WTC11 (cell line): ENCODE data around the gene DDX51. TPM values are rescaled to one million over a fixed set of nuclear protein-coding genes. Genes with fewer than 3 reads are reported as not detected.

Experiments used
- ATAC-seq: fragments of 200-7000 bp; cut with Tn5 transposase; 2 replicates; pipeline ENCODE4 v1.10.0; 2021; ENCODE audit warnings: mild to moderate bottlenecking, moderate library complexity
- CTCF ChIA-PET: fragments of 300-600 bp; sonication (Branson Sonifier 250); formaldehyde crosslinking; loops from one replicate; lab custom pipeline; 2021; ENCODE audit warnings: antibody characterized with exemption; lab: Charles Lee
- POLR2A ChIA-PET: fragments of 350-600 bp; sonication (Branson Sonifier 250); formaldehyde crosslinking; loops from one replicate; lab custom pipeline; 2021; ENCODE audit warnings: antibody characterized with exemption; lab: Charles Lee
- DNase-seq: peaks from one replicate; pipeline ENCODE4 v3.0.0; 2021; ENCODE audit warnings: low spot score
- H3K27ac Mint-ChIP-seq: 2 replicates; pipeline ENCODE4 v1.8.0; 2021; ENCODE audit warnings: mixed read lengths
- H3K27me3 Mint-ChIP-seq: 2 replicates; pipeline ENCODE4 v1.8.0; 2021; ENCODE audit warnings: low read depth, mild to moderate bottlenecking, moderate library complexity, mixed read lengths
- H3K36me3 Mint-ChIP-seq: 2 replicates; pipeline ENCODE4 v1.8.0; 2021; ENCODE audit warnings: mixed read lengths
- H3K4me1 Mint-ChIP-seq: 2 replicates; pipeline ENCODE4 v1.8.0; 2022; ENCODE audit warnings: mixed read lengths
- H3K4me3 Mint-ChIP-seq: 2 replicates; pipeline ENCODE4 v1.8.0; 2021; ENCODE audit warnings: mild to moderate bottlenecking, moderate library complexity, mixed read lengths
- H3K9me3 Mint-ChIP-seq: 2 replicates; pipeline ENCODE4 v1.8.0; 2021; ENCODE audit warnings: mixed read lengths
- ARID4B ChIP-seq: sonication (generic); formaldehyde crosslinking; IDR thresholded peaks from 2 replicates; pipeline ENCODE4 v1.8.0; 2023; ENCODE audit warnings: missing genetic modification reagents, mild to moderate bottlenecking, borderline replicate concordance
- ATF1 ChIP-seq: sonication (generic); formaldehyde crosslinking; IDR thresholded peaks from 2 replicates; pipeline ENCODE4 v1.8.1; 2023; ENCODE audit warnings: mild to moderate bottlenecking, moderate library complexity, missing genetic modification reagents
- CREB1 ChIP-seq: sonication (generic); formaldehyde crosslinking; IDR thresholded peaks from 2 replicates; pipeline ENCODE4 v1.8.0; 2023; ENCODE audit warnings: mild to moderate bottlenecking, missing genetic modification reagents
- ETV6 ChIP-seq: sonication (generic); formaldehyde crosslinking; IDR thresholded peaks from 2 replicates; pipeline ENCODE4 v1.8.1; 2022; ENCODE audit warnings: mild to moderate bottlenecking, missing genetic modification reagents
- JAZF1 ChIP-seq: fragments of 250-450 bp; sonication (Bioruptor Pico); IDR thresholded peaks from 2 replicates; pipeline ENCODE4 v1.9.0; 2021; ENCODE audit warnings: moderate library complexity, mild to moderate bottlenecking, inconsistent platforms
- PRDM15 ChIP-seq: sonication (generic); formaldehyde crosslinking; IDR thresholded peaks from 2 replicates; pipeline ENCODE4 v1.8.0; 2022; ENCODE audit warnings: missing genetic modification reagents
- SMAD4 ChIP-seq: sonication (generic); formaldehyde crosslinking; IDR thresholded peaks from 2 replicates; pipeline ENCODE4 v1.8.0; 2022; ENCODE audit warnings: mild to moderate bottlenecking, missing genetic modification reagents
- SP1 ChIP-seq: sonication (generic); formaldehyde crosslinking; conservative IDR thresholded peaks from 2 replicates; pipeline ENCODE4 v1.8.1; 2022; ENCODE audit warnings: missing genetic modification reagents
- ZBTB43 ChIP-seq: sonication (generic); formaldehyde crosslinking; IDR thresholded peaks from 2 replicates; pipeline ENCODE4 v1.8.1; 2023; ENCODE audit warnings: mild to moderate bottlenecking, missing genetic modification reagents
- ZNF263 ChIP-seq: sonication (generic); formaldehyde crosslinking; IDR thresholded peaks from 2 replicates; pipeline ENCODE4 v1.8.1; 2022; ENCODE audit warnings: low read depth, mild to moderate bottlenecking, moderate library complexity, missing genetic modification reagents
- total RNA-seq: library from RNA; stranded (reverse); gene quantifications from 3 replicates; pipeline ENCODE4 v1.2.3, GENCODE V29; 2021
- TF ChIP-seq, protein P1 (sequence below): sonication (generic); formaldehyde crosslinking; IDR thresholded peaks from 2 replicates; pipeline ENCODE4 v1.8.0; 2022; ENCODE audit warnings: mild to moderate bottlenecking, missing genetic modification reagents
- TF ChIP-seq, protein P2 (sequence below): sonication (generic); formaldehyde crosslinking; IDR thresholded peaks from 2 replicates; pipeline ENCODE4 v1.8.1; 2023; ENCODE audit warnings: mild to moderate bottlenecking, missing genetic modification reagents, borderline replicate concordance
- TF ChIP-seq, protein P3 (sequence below): fragments of 250-450 bp; sonication (Bioruptor Pico); IDR thresholded peaks from 2 replicates; pipeline ENCODE4 v1.9.0; 2021; ENCODE audit warnings: mild to moderate bottlenecking

Gene DDX51
- total RNA-seq, 1 experiment from 2014 or later = 32.7 TPM

- TF ChIP-seq PRDM15 (CRISPR knock-in tag) (no peak), CREB1 (CRISPR knock-in tag) (no peak), ZBTB43 (CRISPR knock-in tag) (no peak), ARID4B (CRISPR knock-in tag) (no peak)
Observed at GRCh38 chr12:132178316-132178715, 34.2 kb upstream of the DDX51 start (continued).

GRCh38 chr12:132176920-132177551, 32.9 kb upstream of the DDX51 start:
- Mint-ChIP-seq H3K4me3 (no peak overlapping the region), H3K27ac (no peak overlapping the region), H3K27me3 (peaks cover 50% of the 10 kb centered on the region), H3K9me3 (peaks cover 10% of the 10 kb centered on the region), H3K36me3 (no peaks in the 10 kb centered on the region), H3K4me1 (peaks cover 8% of the 10 kb centered on the region)
- ATAC-seq (no peak), DNase-seq (no peak)
- POLR2A ChIA-PET = no interaction called here
- CTCF ChIA-PET = interaction anchor here (0.9 kb wide), 1 partner anchor 23 kb away, joined by 3 read pairs; no protein-coding TSS in a partner anchor
- TF ChIP-seq ZNF263 (CRISPR knock-in tag) = no peak

DNA sequence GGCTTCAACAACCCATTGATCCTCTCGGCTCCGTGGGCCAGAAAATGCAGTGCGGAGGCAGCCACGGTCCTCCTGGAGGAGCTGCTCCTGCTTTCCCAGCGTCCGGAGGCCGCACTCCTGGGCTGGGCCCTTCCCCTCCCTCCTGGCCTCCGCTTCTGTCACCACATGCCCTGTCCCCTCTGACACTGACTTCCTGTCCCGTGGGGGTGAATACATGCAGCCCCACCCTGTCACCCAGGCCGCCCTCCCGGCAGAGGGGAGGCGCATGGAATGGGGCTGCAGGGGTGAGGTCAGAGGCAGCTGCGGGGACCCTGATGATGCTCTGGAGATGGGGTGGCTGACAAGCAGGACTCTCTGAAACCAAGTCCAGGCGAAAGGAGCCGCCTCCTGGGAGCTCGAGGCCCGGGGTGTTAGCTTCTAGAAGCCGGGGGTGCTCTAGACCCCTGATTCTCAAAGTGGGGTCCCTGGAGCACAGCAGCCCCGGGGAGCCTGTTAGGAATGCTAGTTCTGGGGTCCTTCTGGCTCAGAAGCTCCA, 32.3 kb upstream of the DDX51 start:
- Mint-ChIP-seq H3K4me1 (peaks cover 8% of the 10 kb centered on the region), H3K4me3 (no peak overlapping the region), H3K36me3 (no peaks in the 10 kb centered on the region), H3K27me3 (peaks cover 47% of the 10 kb centered on the region), H3K27ac (no peak overlapping the region), H3K9me3 (peaks cover 6% of the 10 kb centered on the region)
- ATAC-seq (no peak), DNase-seq (no peak)
- CTCF ChIA-PET = interaction anchor here (0.8 to 1.3 kb wide), 4 partner anchors 19 to 238 kb away, joined by 3 to 4 read pairs (median 3); no protein-coding TSS in a partner anchor
- POLR2A ChIA-PET = no interaction called here
- TF ChIP-seq, protein P1, sequence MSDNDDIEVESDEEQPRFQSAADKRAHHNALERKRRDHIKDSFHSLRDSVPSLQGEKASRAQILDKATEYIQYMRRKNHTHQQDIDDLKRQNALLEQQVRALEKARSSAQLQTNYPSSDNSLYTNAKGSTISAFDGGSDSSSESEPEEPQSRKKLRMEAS (CRISPR knock-in tag) = no peak
- no peak for TF ChIP-seq ETV6 (CRISPR knock-in tag)
- TF ChIP-seq ZBTB43 (CRISPR knock-in tag) = no peak
- no peak for TF ChIP-seq JAZF1 (CRISPR knock-in tag)
- TF ChIP-seq SMAD4 (CRISPR knock-in tag) = no peak
- TF ChIP-seq, protein P2, sequence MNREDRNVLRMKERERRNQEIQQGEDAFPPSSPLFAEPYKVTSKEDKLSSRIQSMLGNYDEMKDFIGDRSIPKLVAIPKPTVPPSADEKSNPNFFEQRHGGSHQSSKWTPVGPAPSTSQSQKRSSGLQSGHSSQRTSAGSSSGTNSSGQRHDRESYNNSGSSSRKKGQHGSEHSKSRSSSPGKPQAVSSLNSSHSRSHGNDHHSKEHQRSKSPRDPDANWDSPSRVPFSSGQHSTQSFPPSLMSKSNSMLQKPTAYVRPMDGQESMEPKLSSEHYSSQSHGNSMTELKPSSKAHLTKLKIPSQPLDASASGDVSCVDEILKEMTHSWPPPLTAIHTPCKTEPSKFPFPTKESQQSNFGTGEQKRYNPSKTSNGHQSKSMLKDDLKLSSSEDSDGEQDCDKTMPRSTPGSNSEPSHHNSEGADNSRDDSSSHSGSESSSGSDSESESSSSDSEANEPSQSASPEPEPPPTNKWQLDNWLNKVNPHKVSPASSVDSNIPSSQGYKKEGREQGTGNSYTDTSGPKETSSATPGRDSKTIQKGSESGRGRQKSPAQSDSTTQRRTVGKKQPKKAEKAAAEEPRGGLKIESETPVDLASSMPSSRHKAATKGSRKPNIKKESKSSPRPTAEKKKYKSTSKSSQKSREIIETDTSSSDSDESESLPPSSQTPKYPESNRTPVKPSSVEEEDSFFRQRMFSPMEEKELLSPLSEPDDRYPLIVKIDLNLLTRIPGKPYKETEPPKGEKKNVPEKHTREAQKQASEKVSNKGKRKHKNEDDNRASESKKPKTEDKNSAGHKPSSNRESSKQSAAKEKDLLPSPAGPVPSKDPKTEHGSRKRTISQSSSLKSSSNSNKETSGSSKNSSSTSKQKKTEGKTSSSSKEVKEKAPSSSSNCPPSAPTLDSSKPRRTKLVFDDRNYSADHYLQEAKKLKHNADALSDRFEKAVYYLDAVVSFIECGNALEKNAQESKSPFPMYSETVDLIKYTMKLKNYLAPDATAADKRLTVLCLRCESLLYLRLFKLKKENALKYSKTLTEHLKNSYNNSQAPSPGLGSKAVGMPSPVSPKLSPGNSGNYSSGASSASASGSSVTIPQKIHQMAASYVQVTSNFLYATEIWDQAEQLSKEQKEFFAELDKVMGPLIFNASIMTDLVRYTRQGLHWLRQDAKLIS (CRISPR knock-in tag) = no peak
- TF ChIP-seq ATF1 (CRISPR knock-in tag) = no peak
- TF ChIP-seq, protein P3, sequence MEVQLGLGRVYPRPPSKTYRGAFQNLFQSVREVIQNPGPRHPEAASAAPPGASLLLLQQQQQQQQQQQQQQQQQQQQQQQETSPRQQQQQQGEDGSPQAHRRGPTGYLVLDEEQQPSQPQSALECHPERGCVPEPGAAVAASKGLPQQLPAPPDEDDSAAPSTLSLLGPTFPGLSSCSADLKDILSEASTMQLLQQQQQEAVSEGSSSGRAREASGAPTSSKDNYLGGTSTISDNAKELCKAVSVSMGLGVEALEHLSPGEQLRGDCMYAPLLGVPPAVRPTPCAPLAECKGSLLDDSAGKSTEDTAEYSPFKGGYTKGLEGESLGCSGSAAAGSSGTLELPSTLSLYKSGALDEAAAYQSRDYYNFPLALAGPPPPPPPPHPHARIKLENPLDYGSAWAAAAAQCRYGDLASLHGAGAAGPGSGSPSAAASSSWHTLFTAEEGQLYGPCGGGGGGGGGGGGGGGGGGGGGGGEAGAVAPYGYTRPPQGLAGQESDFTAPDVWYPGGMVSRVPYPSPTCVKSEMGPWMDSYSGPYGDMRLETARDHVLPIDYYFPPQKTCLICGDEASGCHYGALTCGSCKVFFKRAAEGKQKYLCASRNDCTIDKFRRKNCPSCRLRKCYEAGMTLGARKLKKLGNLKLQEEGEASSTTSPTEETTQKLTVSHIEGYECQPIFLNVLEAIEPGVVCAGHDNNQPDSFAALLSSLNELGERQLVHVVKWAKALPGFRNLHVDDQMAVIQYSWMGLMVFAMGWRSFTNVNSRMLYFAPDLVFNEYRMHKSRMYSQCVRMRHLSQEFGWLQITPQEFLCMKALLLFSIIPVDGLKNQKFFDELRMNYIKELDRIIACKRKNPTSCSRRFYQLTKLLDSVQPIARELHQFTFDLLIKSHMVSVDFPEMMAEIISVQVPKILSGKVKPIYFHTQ = no peak
- no peak for TF ChIP-seq SP1 (CRISPR knock-in tag)
